Measurements from ENCODE around the gene GGTLC3.
"Not testable (repeated sequence)": the region's sequence is repeated elsewhere in the genome, so short reads cannot be mapped to it uniquely, and the experiment has no call there.

GGTLC3 gene

GRCh38 chr22:18539994-18540393 is 22.0 kb upstream of the GGTLC3 start:
- not testable (repeated sequence) for H3K27ac ChIP-seq (ENCODE audit: low read depth, low read length); H3K36me3 ChIP-seq (ENCODE audit: insufficient read depth, low read length); H2AFZ ChIP-seq (ENCODE audit: low read length, unreplicated experiment); H3K4me3 ChIP-seq (ENCODE audit: low read depth, low read length); H3K27me3 ChIP-seq (ENCODE audit: insufficient read depth, low read length); H3K79me2 ChIP-seq (ENCODE audit: control insufficient read depth, insufficient read depth, low read length, unreplicated experiment); H3K4me1 ChIP-seq (ENCODE audit: control insufficient read depth, insufficient read depth, low read length, unreplicated experiment)

GRCh38 chr22:18534315-18534714 is 16.4 kb upstream of the GGTLC3 start:
- H3K79me2 ChIP-seq (ENCODE audit: control insufficient read depth, insufficient read depth, low read length, unreplicated experiment), result not testable (repeated sequence)

DNA sequence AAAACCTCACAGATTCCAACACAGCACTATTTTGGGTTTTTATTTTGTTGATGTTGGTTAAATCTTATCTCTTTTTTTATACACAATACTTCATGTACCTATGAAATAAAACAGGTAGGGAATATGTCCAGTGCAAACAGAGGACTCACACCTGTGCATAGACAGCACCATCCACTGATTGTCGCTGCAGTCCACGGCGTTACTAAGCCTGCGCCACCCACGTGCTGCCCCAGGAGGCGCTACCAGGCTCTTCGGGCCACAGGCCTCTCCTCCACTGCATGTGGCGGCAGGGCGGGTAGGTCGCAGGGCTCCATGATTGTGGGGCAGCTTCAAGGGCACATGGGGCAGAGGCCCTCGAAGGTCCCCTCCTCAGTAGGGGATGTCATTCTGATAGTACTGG is 15.7 kb upstream of the GGTLC3 start:
- H3K36me3 ChIP-seq (ENCODE audit: insufficient read depth, low read length); H3K79me2 ChIP-seq (ENCODE audit: control insufficient read depth, insufficient read depth, low read length, unreplicated experiment); H3K27me3 ChIP-seq (ENCODE audit: insufficient read depth, low read length); H3K4me1 ChIP-seq (ENCODE audit: control insufficient read depth, insufficient read depth, low read length, unreplicated experiment); H3K4me3 ChIP-seq (ENCODE audit: low read depth, low read length); H3K27ac ChIP-seq (ENCODE audit: low read depth, low read length); H2AFZ ChIP-seq (ENCODE audit: low read length, unreplicated experiment): not testable (repeated sequence)

More at GRCh38 chr22:18534315-18534714, 16.4 kb upstream of the GGTLC3 start:
- not testable (repeated sequence) for H2AFZ ChIP-seq (ENCODE audit: low read length, unreplicated experiment); H3K4me3 ChIP-seq (ENCODE audit: low read depth, low read length); H3K27ac ChIP-seq (ENCODE audit: low read depth, low read length); H3K36me3 ChIP-seq (ENCODE audit: insufficient read depth, low read length); H3K4me1 ChIP-seq (ENCODE audit: control insufficient read depth, insufficient read depth, low read length, unreplicated experiment); H3K27me3 ChIP-seq (ENCODE audit: insufficient read depth, low read length)

DNA sequence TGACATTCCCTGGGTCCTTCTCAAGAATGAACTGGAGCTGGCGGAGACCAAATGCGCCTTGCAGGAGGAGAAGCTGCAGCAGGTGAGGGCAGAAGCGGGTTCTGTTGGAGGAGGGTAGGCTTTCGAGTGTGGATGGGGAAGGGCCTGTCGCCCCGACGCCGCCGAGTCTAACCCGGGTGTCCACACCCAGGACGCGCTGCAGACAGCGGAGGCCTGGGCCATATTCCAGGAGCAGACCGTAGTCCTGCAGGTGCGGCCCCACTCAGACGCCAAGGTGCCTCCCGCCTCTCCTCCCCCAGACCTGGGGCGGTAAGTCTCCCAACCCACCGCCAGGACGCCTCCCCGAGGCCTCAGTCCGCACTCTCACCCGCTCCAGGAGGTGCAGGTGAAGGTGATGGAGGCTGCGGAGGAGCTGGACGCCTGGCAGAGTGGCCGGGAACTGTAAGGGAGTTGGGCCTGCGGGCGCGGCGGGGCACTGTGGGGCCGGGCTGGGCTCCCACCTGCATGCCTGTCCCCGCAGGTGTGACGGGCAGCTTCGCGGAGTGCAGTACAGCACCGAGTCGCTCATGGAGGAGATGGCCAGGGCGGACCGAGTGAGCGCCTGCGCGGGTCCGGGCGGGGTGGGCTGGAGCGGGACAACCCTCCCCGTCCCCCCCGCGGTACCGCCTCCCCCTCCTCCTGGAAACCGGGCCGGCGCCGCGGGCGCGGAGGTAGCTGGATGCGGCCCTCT is 11.6 kb upstream of the GGTLC3 start:
- H3K4me1 ChIP-seq (ENCODE audit: control insufficient read depth, insufficient read depth, low read length, unreplicated experiment); H3K36me3 ChIP-seq (ENCODE audit: insufficient read depth, low read length); H3K4me3 ChIP-seq (ENCODE audit: low read depth, low read length); H3K79me2 ChIP-seq (ENCODE audit: control insufficient read depth, insufficient read depth, low read length, unreplicated experiment); H3K27ac ChIP-seq (ENCODE audit: low read depth, low read length); H3K27me3 ChIP-seq (ENCODE audit: insufficient read depth, low read length); H2AFZ ChIP-seq (ENCODE audit: low read length, unreplicated experiment): not testable (repeated sequence)

GRCh38 chr22:18528597-18529415 is 10.8 kb upstream of the GGTLC3 start:
- not testable (repeated sequence) for H3K27ac ChIP-seq (ENCODE audit: low read depth, low read length); H3K27me3 ChIP-seq (ENCODE audit: insufficient read depth, low read length); H3K4me1 ChIP-seq (ENCODE audit: control insufficient read depth, insufficient read depth, low read length, unreplicated experiment); H2AFZ ChIP-seq (ENCODE audit: low read length, unreplicated experiment); H3K36me3 ChIP-seq (ENCODE audit: insufficient read depth, low read length); H3K79me2 ChIP-seq (ENCODE audit: control insufficient read depth, insufficient read depth, low read length, unreplicated experiment); H3K4me3 ChIP-seq (ENCODE audit: low read depth, low read length)

DNA sequence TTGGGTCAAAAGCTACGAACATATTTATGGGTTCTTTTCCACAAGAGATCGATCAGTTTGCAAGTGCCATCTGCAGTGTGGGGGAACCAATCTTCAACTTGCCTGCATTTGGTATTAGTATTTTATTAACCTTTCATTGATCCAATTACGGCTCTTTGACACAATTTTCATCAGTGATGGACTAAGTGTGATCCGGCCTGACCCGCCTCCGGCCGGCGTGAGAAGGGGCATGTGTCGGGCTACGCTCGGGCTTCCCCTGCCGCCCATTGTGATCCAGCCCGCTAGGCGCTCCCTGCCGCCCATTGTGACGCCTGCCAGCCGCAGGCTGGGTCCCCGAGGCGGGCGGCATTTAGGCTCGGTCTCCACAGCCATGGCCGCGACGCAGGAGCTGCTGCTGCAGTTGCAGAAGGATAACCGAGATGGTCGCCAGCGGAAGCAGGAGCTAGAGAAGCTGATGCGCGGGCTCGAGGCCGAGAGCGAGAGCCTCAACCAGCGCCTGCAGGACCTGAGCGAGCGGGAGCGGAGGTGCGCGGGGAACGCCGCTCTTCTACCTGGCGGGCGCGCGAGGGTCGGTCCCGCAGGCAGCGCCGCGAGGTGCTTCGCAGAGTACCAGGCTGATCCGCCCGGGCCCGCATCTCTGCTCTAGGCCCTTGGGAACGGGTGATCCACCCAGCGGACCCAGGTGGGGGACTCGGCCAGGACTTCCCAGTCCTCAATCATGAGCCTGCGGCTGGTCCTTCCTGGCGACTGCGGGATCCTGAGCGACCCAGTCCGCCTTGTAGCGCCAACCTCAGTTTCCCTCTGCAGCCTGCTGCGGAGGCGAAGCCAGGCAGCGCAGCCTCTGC is 10.0 kb upstream of the GGTLC3 start, which contains the start of gene TMEM191B:
Gene TMEM191B (plus strand): TSS at position 51 of the 845 bp plus-strand sequence. CDS start 179 bp downstream, at position 230.
- H3K36me3 ChIP-seq (ENCODE audit: insufficient read depth, low read length); H3K79me2 ChIP-seq (ENCODE audit: control insufficient read depth, insufficient read depth, low read length, unreplicated experiment); H2AFZ ChIP-seq (ENCODE audit: low read length, unreplicated experiment); H3K4me3 ChIP-seq (ENCODE audit: low read depth, low read length); H3K4me1 ChIP-seq (ENCODE audit: control insufficient read depth, insufficient read depth, low read length, unreplicated experiment); H3K27me3 ChIP-seq (ENCODE audit: insufficient read depth, low read length); H3K27ac ChIP-seq (ENCODE audit: low read depth, low read length): not testable (repeated sequence)

- H3K36me3 ChIP-seq (ENCODE audit: insufficient read depth, low read length); H3K4me1 ChIP-seq (ENCODE audit: control insufficient read depth, insufficient read depth, low read length, unreplicated experiment); H3K4me3 ChIP-seq (ENCODE audit: low read depth, low read length); H3K79me2 ChIP-seq (ENCODE audit: control insufficient read depth, insufficient read depth, low read length, unreplicated experiment); H3K27me3 ChIP-seq (ENCODE audit: insufficient read depth, low read length); H2AFZ ChIP-seq (ENCODE audit: low read length, unreplicated experiment); H3K27ac ChIP-seq (ENCODE audit: low read depth, low read length): not testable (repeated sequence)
Measured at GRCh38 chr22:18523328-18523727, 5.4 kb upstream of the GGTLC3 start.

DNA sequence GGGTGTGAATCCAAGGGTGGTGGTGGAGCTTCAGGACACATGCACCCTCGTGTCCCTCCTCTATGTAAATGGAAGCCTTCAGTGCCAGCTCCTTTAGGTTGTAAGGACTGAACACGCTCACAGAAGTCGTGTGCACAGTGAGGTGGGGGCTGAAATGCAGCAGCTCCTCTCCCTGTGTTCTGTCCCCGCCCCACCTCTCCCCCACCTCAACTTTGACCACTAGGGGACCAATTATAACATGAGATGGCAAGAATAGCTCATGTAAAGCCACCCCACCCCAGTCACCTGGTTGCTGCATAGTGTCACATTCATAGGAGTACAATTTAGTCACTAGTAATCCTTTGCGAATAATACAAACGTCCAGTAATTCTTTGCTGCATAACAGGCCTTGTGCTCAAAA is 4.8 kb upstream of the GGTLC3 start:
- not testable (repeated sequence) for H3K36me3 ChIP-seq (ENCODE audit: insufficient read depth, low read length); H2AFZ ChIP-seq (ENCODE audit: low read length, unreplicated experiment); H3K27me3 ChIP-seq (ENCODE audit: insufficient read depth, low read length); H3K4me1 ChIP-seq (ENCODE audit: control insufficient read depth, insufficient read depth, low read length, unreplicated experiment); H3K4me3 ChIP-seq (ENCODE audit: low read depth, low read length); H3K79me2 ChIP-seq (ENCODE audit: control insufficient read depth, insufficient read depth, low read length, unreplicated experiment); H3K27ac ChIP-seq (ENCODE audit: low read depth, low read length)

DNA sequence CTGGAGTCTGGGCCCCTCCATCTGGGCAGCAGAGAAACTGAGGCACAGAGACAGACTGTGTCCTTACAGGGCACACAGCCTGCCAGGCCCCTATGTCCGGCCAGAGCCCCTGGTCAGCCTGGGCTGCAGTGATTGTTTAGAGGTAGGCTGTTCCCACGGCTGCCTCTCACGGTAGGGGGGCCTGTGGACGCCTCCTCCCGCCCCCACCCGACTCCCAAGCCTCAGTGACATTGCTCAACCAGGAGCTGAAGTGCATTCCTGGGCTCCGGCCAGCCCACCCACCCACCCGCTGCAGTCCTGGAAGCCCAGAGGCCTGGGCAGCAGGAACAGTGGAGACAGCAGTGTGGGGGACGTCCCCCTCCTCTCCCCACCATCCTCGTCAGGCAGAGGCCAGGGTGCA is 4.5 kb downstream of the GGTLC3 start:
- H3K36me3 ChIP-seq (ENCODE audit: insufficient read depth, low read length); H3K27ac ChIP-seq (ENCODE audit: low read depth, low read length); H2AFZ ChIP-seq (ENCODE audit: low read length, unreplicated experiment); H3K4me3 ChIP-seq (ENCODE audit: low read depth, low read length); H3K4me1 ChIP-seq (ENCODE audit: control insufficient read depth, insufficient read depth, low read length, unreplicated experiment); H3K27me3 ChIP-seq (ENCODE audit: insufficient read depth, low read length); H3K79me2 ChIP-seq (ENCODE audit: control insufficient read depth, insufficient read depth, low read length, unreplicated experiment): not testable (repeated sequence)

- H3K4me1 ChIP-seq (ENCODE audit: control insufficient read depth, insufficient read depth, low read length, unreplicated experiment); H3K79me2 ChIP-seq (ENCODE audit: control insufficient read depth, insufficient read depth, low read length, unreplicated experiment); H2AFZ ChIP-seq (ENCODE audit: low read length, unreplicated experiment); H3K4me3 ChIP-seq (ENCODE audit: low read depth, low read length); H3K36me3 ChIP-seq (ENCODE audit: insufficient read depth, low read length); H3K27ac ChIP-seq (ENCODE audit: low read depth, low read length); H3K27me3 ChIP-seq (ENCODE audit: insufficient read depth, low read length): not testable (repeated sequence)
Measured at GRCh38 chr22:18512378-18512777, 5.6 kb downstream of the GGTLC3 start.
